SK-N-SH treated with all-trans-retinoic acid at 6 μM for 48 hours (cell line): Measurements from ENCODE around the gene C1orf159.

Experiments used
- ATAC-seq: fragments of 200-7000 bp; cut with Tn5 transposase; 3 replicates; pipeline ENCODE4 v1.9.1; 2020; ENCODE audit warnings: mild to moderate bottlenecking, moderate library complexity
- ARNTL ChIP-seq: fragments of 450-650 bp; formaldehyde crosslinking; IDR thresholded peaks from 2 replicates; pipeline ENCODE4 v1.5.0; 2020; ENCODE audit warnings: low read depth, mild to moderate bottlenecking, moderate library complexity, borderline replicate concordance
- BACH2 ChIP-seq: fragments of 250-450 bp; sonication (Bioruptor Pico); IDR thresholded peaks from 2 replicates; pipeline ENCODE4 v1.9.0; 2021; ENCODE audit warnings: mild to moderate bottlenecking, borderline replicate concordance
- CREB5 ChIP-seq: fragments of 250-450 bp; sonication (Bioruptor Pico); IDR thresholded peaks from 2 replicates; pipeline ENCODE4 v1.5.1; 2020; ENCODE audit warnings: low read depth, mild to moderate bottlenecking, moderate library complexity
- CSDC2 ChIP-seq: fragments of 250-450 bp; sonication (Bioruptor Pico); IDR thresholded peaks from 2 replicates; pipeline ENCODE4 v1.5.0; 2020; ENCODE audit warnings: mild to moderate bottlenecking, moderate library complexity
- ESRRG ChIP-seq: fragments of 250-450 bp; sonication (Bioruptor Pico); IDR thresholded peaks from 2 replicates; pipeline ENCODE4 v1.6.1; 2021; ENCODE audit warnings: mild to moderate bottlenecking
- GLIS3 ChIP-seq: fragments of 250-450 bp; sonication (Bioruptor Pico); IDR thresholded peaks from 2 replicates; pipeline ENCODE4 v1.5.0; 2020; ENCODE audit warnings: mild to moderate bottlenecking, moderate library complexity
- ISL1 ChIP-seq: fragments of 250-450 bp; sonication (Bioruptor Pico); IDR thresholded peaks from 2 replicates; pipeline ENCODE4 v2.1.2; 2022; ENCODE audit warnings: mild to moderate bottlenecking, moderate library complexity
- OSR1 ChIP-seq: fragments of 250-450 bp; sonication (Bioruptor Pico); IDR thresholded peaks from 2 replicates; pipeline ENCODE4 v1.8.0; 2022; ENCODE audit warnings: moderate library complexity, mild to moderate bottlenecking, inconsistent platforms
- PPARA ChIP-seq: fragments of 250-450 bp; sonication (Bioruptor Pico); IDR thresholded peaks from 2 replicates; pipeline ENCODE4 v1.5.0; 2020; ENCODE audit warnings: mild to moderate bottlenecking, borderline replicate concordance
- RARB ChIP-seq: fragments of 250-450 bp; sonication (Bioruptor Pico); IDR thresholded peaks from 2 replicates; pipeline ENCODE4 v1.8.0; 2021; ENCODE audit warnings: mild to moderate bottlenecking, moderate library complexity
- SNAI2 ChIP-seq: fragments of 250-450 bp; sonication (Bioruptor Pico); IDR thresholded peaks from 2 replicates; pipeline ENCODE4 v1.5.0; 2020; ENCODE audit warnings: mild to moderate bottlenecking, moderate library complexity
- TCF4 ChIP-seq: fragments of 250-450 bp; sonication (Bioruptor Pico); IDR thresholded peaks from 2 replicates; pipeline ENCODE4 v1.8.0; 2021; ENCODE audit warnings: mild to moderate bottlenecking, moderate library complexity, borderline replicate concordance
- TOX ChIP-seq: fragments of 250-450 bp; sonication (Bioruptor Pico); IDR thresholded peaks from 2 replicates; pipeline ENCODE4 v1.8.0; 2021; ENCODE audit warnings: mild to moderate bottlenecking, moderate library complexity, borderline replicate concordance
- TSHZ2 ChIP-seq: fragments of 250-450 bp; sonication (Bioruptor Pico); IDR thresholded peaks from 2 replicates; pipeline ENCODE4 v1.5.0; 2020; ENCODE audit warnings: mild to moderate bottlenecking, moderate library complexity
- ZC3H10 ChIP-seq: fragments of 250-450 bp; sonication (Bioruptor Pico); IDR thresholded peaks from 2 replicates; pipeline ENCODE4 v1.5.1; 2021; ENCODE audit warnings: mild to moderate bottlenecking, moderate library complexity
- ZFP3 ChIP-seq: fragments of 250-450 bp; sonication (Bioruptor Pico); IDR thresholded peaks from 2 replicates; pipeline ENCODE4 v1.5.0; 2020; ENCODE audit warnings: mild to moderate bottlenecking, moderate library complexity
- ZFP30 ChIP-seq: fragments of 450-650 bp; formaldehyde crosslinking; IDR thresholded peaks from 2 replicates; pipeline ENCODE4 v1.5.0; 2022; ENCODE audit warnings: mild to moderate bottlenecking, moderate library complexity
- ZNF70 ChIP-seq: fragments of 450-650 bp; formaldehyde crosslinking; IDR thresholded peaks from 2 replicates; pipeline ENCODE4 v1.5.0; 2020; ENCODE audit warnings: mild to moderate bottlenecking, moderate library complexity
- ZNF8 ChIP-seq: fragments of 450-650 bp; formaldehyde crosslinking; IDR thresholded peaks from 2 replicates; pipeline ENCODE4 v1.5.0; 2020; ENCODE audit warnings: mild to moderate bottlenecking, moderate library complexity
- TF ChIP-seq, protein P1 (sequence below): fragments of 250-450 bp; sonication (Bioruptor Pico); IDR thresholded peaks from 2 replicates; pipeline ENCODE4 v1.8.0; 2020; ENCODE audit warnings: mild to moderate bottlenecking, moderate library complexity, borderline replicate concordance

Gene C1orf159

GRCh38 chr1:1127551-1128451 is 11.9 kb upstream of the C1orf159 start:
- ATAC-seq: no peak
- no peak for TF ChIP-seq TSHZ2 (CRISPR knock-in tag)
- no peak for TF ChIP-seq RARB (CRISPR knock-in tag)
- no peak for TF ChIP-seq CREB5 (CRISPR knock-in tag)
- TF ChIP-seq PPARA (CRISPR knock-in tag): no peak
- TF ChIP-seq TCF4 (CRISPR knock-in tag): no peak

DNA sequence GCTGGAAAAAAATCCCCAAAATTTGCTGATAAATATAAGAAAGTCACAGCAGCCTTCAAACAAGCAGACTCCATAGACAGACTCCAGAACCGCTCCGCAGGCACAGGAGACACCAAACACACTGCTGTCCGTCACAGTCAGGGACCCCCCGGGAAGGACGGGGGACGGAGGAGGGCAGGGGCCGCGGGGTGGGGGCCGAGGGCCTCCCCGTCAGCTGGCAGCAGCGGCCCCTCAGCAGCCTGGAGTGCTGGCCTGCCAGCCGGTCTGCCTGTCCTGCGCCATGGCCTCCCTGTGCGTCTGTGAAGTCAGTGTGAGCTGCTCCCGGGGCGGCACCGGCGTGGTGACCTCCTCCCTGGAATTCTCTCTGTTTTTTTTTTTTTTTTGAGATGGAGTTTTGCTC is 10.1 kb upstream of the C1orf159 start:
- TF ChIP-seq GLIS3 (CRISPR knock-in tag): no peak
- no peak for TF ChIP-seq TOX (CRISPR knock-in tag)
- no peak for TF ChIP-seq ISL1 (CRISPR knock-in tag)
- TF ChIP-seq RARB (CRISPR knock-in tag): no peak
- TF ChIP-seq ZFP3 (CRISPR knock-in tag): no peak
- no peak for TF ChIP-seq ZNF70 (CRISPR knock-in tag)
- TF ChIP-seq ZNF8: no peak
- no peak for TF ChIP-seq CSDC2 (CRISPR knock-in tag)
- TF ChIP-seq PPARA (CRISPR knock-in tag): no peak
- no peak for TF ChIP-seq TCF4 (CRISPR knock-in tag)
- no peak for TF ChIP-seq CREB5 (CRISPR knock-in tag)
- TF ChIP-seq SNAI2 (CRISPR knock-in tag): no peak
- TF ChIP-seq, protein P1, sequence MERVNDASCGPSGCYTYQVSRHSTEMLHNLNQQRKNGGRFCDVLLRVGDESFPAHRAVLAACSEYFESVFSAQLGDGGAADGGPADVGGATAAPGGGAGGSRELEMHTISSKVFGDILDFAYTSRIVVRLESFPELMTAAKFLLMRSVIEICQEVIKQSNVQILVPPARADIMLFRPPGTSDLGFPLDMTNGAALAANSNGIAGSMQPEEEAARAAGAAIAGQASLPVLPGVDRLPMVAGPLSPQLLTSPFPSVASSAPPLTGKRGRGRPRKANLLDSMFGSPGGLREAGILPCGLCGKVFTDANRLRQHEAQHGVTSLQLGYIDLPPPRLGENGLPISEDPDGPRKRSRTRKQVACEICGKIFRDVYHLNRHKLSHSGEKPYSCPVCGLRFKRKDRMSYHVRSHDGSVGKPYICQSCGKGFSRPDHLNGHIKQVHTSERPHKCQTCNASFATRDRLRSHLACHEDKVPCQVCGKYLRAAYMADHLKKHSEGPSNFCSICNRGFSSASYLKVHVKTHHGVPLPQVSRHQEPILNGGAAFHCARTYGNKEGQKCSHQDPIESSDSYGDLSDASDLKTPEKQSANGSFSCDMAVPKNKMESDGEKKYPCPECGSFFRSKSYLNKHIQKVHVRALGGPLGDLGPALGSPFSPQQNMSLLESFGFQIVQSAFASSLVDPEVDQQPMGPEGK (CRISPR knock-in tag): no peak
- no peak for TF ChIP-seq TSHZ2 (CRISPR knock-in tag)
- no peak for TF ChIP-seq ZC3H10 (CRISPR knock-in tag)
- TF ChIP-seq BACH2 (CRISPR knock-in tag): no peak
- no peak for TF ChIP-seq ARNTL
- no peak for TF ChIP-seq OSR1
- no peak for TF ChIP-seq ZFP30 (CRISPR knock-in tag)
- TF ChIP-seq ESRRG: no peak
- TF ChIP-seq, all 23 proteins: peak for 0

More for the DNA sequence above, 10.1 kb upstream of the C1orf159 start:
- ATAC-seq: no peak
